GM19468 (cell line): ENCODE data around the gene DLD.
"Not testable (repeated sequence)": the region's sequence is repeated elsewhere in the genome, so short reads cannot be mapped to it uniquely, and the experiment has no call there.

Source experiments
- ATAC-seq: cut with Tn5 transposase; IDR thresholded peaks from one replicate; pipeline ENCODE4 v1.9.1; 2021; ENCODE audit warnings: mild to moderate bottlenecking, moderate library complexity, moderate number of reproducible peaks; ENCODE audit not compliant: unreplicated experiment; ENCODE audit errors: extremely low read depth

DLD gene

GRCh38 chr7:107874111-107874510 is 16.9 kb upstream of the DLD start:
- ATAC-seq, result no peak

DNA sequence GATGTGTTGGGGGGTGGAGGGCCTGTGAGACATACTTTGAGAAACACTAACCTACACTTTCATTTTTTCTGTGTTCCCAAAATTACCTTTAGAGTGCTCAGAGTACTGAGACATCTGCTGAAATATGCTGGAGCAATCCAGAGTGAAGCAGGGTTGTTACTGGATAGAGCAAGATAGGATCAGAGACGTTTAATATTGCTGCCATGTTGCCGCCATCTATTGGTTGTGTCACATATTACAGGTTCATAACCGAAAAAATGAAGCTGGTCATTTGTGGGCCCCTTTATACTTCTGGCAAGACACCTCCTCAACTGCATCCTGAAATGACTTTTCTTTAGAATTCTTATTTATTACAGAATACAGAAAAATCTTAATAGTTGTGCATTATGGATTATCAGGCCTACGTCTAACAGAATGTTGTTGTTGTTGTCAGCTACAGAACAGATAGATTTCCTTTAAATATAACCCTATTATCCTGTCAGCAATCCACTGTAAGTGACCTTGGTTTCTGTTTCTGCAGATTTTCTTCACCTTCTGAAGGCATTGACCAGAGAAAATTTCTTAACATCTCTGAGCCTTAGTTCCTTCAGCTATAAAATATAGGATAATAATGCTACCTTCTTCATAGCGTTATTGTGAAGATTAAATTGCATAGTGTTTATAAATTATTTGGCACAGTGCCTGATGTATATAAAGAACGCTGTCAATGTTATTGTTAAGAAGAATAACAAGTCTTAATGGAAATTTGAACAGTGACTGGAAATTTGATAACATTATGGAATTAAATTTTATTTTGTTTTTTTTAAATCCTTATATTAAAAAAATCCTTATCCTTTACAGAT is 16.2 kb upstream of the DLD start:
- no peak for ATAC-seq

- ATAC-seq, result no peak
These were observed 14.1 kb upstream of the DLD start for GRCh38 chr7:107876916-107877315.

DNA sequence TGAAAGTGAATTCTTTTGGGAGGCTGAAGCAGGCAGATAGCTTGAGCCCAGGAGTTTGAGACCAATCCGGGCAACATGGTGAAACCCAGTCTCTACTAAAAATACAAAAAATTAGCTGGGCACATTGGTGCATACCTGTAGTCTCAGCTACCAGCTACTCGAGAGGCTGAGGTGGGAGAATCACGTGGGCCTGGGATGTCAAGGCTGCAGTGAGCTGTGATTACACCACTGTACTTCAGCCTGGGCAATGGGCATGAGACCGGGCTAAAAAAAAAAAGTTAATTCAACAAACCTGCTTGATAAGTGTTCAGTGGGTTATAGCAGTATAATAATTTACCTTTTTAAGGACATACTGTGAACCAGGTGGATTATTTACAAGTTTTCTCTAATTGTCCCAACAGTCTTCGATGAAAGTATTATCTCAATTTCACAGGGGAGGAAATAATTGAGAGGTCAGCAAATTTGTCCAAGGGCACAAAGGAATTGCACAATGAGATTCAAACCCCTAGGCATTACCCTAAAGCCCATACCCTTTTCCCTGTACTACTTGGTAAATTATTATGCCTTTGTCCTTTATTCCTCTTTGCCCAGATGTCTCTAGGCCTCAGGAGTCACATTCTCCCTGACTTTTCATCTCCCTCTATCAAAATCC is 13.1 kb upstream of the DLD start:
- ATAC-seq, result no peak

- no peak for ATAC-seq
These were observed 12.3 kb upstream of the DLD start for GRCh38 chr7:107878636-107879035.

- peak; percentile 59 for ATAC-seq
These were observed 11.5 kb upstream of the DLD start for GRCh38 chr7:107879400-107880035.

DNA sequence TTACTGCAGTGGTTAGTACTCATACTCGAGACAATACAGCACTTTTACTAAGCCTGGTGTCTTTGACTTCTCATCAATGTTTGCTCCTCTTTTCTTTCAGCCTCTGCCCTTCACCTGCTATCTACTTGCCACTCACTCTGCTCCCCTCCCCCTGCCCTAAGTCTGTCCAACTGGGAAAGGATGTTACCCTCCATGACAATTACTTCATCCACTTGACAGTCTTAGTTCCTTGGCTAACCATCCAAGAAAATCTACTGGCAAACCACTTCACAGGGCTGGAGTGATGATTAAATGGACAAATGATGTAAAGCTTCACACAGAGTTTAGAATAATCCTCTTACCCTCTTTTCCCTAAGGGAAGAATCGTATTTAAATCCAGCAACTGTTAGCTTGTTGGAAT is 8.2 kb upstream of the DLD start:
- no peak for ATAC-seq

- ATAC-seq, result no peak
These were observed 6.7 kb upstream of the DLD start for GRCh38 chr7:107884066-107884818.

DNA sequence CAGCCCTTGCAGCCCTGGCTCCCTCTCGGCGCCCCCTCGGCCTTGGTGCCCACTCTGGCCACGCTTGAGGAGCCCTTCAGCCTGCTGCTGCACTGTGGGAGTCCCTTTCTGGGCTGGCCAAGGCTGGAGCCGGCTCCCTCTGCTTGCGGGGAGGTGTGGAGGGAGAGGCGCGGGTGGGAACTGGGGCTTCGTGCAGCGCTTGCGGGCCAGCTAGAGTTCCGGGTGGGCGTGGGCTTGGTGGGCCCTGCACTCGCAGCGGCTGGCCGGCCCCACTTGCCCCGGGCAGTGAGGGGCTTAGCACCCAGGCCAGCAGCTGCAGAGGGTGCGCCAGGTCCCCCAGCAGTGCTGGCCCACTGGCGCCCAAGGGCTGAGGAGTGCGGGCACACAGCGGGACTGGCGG is 3.2 kb upstream of the DLD start:
- not testable (repeated sequence) for ATAC-seq

GRCh38 chr7:107889992-107890391 is 991 bp upstream of the DLD start:
- no peak for ATAC-seq

GRCh38 chr7:107890493-107890961 is 456 bp upstream of the DLD start:
- no peak for ATAC-seq

DNA sequence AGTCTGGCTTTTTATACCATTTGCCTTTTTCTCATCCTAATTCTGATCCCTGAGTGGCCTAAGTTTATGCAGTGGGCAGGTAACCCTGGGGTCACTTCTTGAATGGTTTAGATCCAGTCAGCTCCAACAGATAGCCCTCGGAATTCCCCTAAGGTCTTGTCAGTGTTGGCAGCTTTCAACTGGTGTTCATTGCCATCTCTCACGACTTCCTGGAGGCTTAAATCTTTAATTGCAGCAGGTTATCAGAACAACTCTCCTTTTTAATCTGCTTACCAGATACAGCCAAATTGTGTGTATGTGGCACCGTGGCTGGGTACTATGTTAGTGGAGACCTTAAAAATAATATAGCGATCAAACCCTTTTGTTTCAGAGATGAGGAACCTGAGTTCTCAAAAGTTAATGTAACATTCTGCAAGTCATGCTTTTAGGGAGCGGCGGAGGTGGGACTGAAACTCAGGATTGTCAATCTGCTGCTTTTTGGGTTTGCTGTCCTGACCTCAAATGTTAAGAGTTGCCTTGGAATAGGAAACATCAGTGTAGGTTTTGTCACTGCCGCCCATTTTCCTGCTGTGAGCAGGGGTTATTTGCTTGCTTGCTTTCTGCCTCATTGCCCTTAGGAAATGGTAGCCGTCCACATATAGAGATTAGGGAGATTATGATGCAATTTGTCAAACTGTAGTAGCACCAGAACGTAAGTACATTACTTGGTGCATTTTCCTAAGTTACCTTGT is 818 bp downstream of the DLD start:
- peak; percentile 5 for ATAC-seq

DNA sequence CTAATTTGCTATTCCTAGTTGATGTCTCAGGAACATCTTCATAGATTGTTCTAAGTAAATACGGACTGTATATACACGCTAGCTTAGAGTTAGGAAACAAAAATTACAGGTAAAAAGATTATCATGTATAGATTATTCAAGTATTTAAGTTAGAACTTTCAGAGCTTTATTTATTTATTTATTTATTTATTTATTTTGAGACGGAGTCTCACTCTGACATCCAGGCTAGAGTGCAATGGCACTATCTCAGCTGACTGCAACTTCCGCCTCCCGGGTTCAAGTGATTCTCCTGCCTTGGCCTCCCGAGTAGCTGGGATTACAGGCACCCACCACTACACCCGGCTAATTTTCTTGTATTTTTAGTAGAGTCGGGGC is 1.4 kb downstream of the DLD start:
- ATAC-seq, result not testable (repeated sequence)

GRCh38 chr7:107898997-107899594 is 8.1 kb downstream of the DLD start:
- ATAC-seq, result no peak

DNA sequence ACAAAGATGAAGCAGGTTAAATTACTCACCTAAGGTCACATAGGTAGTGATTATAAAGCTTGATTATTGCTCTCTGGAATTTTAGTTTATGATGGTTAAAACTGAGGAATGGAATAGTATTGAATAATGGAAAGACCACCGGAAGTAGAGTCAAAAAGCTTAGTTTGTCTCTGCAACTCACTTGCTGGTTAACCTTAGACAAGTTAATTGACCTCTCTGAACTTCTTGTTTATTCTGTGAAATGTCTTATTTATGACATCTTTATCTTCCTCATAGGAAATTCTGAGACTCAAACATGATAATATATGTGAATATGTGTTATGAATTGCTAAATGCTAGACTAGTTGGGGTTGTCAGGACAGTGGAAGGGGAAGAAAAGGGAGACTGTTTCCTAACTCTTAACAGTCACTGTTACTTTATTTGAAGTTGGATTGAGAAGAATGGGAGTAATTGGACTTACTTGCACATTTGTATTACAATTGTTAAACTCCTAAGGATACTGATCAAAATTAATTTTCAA is 9.6 kb downstream of the DLD start:
- ATAC-seq, result no peak

- ATAC-seq, result no peak
These were observed 11.4 kb downstream of the DLD start for GRCh38 chr7:107902381-107902780.

DNA sequence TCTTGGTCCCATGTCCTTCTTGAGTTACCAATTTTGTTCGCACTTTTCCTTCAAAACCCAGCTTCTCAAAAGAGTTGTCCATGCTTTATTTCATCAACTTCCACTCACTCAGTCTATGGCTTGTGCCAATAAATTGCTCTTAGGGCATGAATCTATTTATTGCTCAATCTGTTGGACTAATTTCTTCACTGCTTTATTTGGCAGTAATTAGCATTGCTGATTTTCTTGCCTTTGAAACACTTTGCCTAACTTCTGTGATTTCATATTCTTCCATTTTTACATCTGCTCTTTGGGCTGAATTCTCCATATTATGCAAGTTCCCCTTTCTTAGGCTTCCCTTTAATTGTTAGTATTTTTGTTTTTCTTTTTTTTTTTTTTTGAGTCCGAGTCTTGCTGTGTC is 16.8 kb downstream of the DLD start:
- no peak for ATAC-seq

DNA sequence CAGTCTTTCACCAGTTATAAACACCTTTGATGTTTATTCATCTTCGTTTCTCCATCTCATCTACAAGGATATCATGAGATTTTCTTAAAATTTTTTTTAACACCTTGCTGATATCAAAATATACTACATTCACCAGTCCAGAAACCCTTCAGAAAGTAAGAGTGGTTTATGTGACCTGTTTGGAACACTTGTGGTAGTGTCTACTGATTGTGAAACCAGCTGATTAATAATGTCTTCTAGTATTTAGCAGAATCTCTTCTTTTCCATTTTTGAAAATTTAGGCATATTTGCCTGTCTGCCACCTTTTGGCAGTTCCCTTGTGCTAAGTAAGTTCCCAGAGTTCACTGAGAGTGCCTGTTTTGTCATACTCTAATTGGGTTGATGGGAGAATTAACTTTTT is 18.5 kb downstream of the DLD start:
- ATAC-seq, result no peak

GRCh38 chr7:107911981-107912380 is 21.0 kb downstream of the DLD start:
- no peak for ATAC-seq
